ENCODE measurements around the gene PLAC1.

Gene PLAC1

GRCh38 chrX:134670134-134670924 lies 12.1 kb upstream of the PLAC1 start:
- DNase-seq (ENCODE audit: low spot score) = no peak

DNA sequence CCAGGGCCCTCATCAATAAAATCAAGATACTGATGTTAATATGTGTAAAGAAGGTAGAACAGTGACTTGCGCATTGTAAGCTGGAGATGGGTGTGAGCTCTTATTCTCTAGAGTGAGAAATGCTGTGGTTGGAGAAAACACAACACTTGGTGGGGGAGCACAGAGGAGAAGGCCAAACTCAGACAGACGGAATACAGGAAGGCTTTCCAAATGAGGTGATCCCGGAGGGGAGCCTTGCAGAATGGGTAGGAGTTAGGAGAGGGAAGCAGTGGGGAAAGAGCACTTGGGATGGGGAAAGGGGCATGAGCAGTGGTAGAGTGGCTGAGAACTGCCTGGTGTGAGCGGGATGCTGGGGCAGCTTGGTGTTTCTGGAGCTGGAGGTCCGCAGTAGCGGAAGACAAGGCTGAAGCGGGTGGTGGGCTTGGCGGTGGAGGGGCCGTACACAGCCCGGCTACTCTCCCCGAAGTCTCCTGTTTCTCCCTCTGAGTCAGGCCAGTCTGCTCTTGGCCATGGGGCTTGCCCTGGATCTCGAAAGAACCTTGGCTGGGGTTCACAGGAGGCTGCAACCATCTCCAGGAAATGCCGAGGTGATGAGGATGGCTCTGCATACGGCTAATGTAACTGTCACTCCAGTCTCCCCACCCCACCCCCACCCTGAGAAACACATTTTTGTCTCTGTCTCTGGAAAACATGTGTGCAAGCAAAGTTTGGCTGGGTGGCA lies 11.3 kb upstream of the PLAC1 start:
- no peak for DNase-seq (ENCODE audit: low spot score)

DNA sequence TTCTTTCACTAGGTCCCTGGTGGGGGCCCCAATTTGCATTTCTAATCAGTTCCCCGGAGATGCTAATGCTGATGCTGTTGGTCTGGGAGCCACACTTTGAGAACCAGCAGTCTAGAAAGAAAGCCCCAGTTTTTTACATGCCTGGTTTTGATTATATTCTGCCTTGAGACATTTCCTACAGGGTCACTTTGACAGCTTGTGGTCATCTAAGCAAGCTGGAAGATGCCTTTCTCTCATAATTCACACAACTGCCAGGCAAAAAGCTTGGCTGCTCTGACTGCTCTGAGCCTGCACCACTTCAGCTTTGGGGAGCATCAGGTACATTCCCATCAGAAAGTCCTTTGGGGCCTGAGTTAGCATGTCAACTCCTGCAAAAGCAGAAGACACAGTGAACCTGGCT lies 5.9 kb upstream of the PLAC1 start:
- no peak for DNase-seq (ENCODE audit: low spot score)

DNA sequence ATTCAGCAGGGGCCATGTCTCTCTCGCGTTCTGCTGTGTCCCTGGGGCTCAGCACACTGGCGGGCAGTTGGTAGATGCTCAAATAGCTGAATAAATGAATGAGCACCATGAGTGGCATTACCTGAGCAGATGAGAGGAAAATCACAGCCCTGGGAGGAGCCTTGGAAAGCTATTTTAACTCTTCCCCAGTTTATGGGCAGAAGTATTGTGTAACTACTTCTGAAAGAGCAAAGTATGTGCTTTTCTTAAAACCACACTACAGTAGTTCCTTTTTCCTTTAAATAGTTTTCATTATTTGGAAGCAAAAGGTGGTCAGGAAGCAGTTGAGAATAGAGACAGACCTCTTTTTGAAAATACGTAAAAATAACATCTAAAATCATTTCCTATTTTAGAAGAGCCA lies 3.0 kb upstream of the PLAC1 start:
- DNase-seq (ENCODE audit: low spot score) = no peak

- DNase-seq (ENCODE audit: low spot score) = no peak
Measured at GRCh38 chrX:134660627-134661026, 2.4 kb upstream of the PLAC1 start.

DNA sequence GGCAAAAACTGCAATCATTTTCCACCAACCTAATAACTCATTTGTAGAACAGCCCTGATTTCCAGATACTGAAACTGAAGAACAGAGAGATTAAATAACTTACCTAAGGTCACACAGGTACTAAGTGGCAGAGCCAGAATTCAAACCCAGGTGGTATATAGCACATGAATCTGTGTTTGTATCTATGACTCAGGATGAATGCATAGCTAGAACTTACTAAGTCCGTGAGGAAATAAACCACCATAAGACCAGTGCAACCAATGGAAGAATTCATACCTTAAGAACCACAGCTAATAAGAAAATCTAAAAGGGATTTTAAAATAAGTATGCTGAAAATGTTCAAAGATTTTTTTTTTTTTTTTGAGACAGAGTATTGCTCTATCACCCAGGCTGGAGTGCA lies 1.5 kb upstream of the PLAC1 start:
- DNase-seq (ENCODE audit: low spot score) = no peak

DNA sequence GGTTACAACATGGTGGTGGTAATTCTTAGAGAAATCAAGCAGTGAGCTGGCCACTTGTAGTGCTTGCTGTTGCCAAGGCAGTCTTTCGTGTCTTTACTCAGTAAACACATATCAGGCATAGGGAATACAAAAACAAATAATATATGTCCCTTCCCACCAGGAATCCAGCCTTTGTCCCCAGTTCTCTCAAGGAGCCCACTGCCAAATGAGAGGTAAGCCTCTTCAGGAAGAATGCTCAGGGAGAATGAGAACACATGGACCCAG lies 421 bp upstream of the PLAC1 start:
- DNase-seq (ENCODE audit: low spot score) = no peak

DNA sequence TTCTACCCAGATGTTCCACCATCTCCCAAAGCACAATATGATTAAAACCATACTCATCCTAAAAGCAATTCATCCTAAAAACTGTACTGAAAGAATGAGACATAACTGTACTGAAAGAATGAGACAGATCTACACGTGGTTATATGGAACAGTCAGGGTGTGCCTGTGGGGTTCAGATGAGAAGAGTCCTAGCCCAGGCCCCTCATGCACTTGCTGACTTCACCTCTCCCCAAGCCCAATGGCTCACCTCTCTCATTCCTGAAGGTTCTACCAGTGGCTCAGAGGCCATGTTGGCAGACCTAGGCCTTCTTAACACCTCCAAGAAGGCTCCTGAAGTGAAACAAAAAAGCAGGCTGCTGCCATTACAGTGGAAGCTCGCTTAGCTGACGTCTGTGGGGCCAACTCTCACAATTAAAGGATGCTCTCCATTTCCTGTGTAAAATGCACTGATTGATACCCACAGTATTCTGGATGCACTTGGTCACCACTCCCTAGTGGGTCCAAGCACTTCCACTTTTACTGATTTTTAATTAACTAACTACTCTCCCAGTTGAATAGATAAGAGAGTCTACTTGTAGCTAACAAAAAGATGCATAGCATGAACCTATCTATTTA lies 3.8 kb downstream of the PLAC1 start:
- no peak for DNase-seq (ENCODE audit: low spot score)

- no peak for DNase-seq (ENCODE audit: low spot score)
Measured at GRCh38 chrX:134653835-134654234, 4.4 kb downstream of the PLAC1 start.

- no peak for DNase-seq (ENCODE audit: low spot score)
Measured at GRCh38 chrX:134650701-134651100, 7.6 kb downstream of the PLAC1 start.

DNA sequence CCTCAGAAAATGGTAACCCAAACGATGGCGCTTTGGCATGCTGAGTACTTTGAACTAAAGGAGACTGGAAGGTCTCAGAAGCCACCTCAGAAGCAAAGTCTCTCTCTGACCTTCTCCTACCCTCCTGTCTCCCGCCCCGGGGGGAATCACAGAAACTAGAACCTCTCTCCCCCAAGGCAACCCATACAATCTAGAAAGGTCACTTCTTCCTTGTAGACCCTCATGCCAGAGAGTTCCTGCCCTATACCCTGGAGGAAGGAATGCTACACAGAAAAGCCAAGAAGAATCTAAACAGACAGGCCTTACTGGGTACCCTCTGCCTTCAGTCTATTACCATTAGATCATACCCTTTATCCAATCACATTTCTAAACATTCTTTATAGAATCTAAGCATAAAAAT lies 8.5 kb downstream of the PLAC1 start:
- no peak for DNase-seq (ENCODE audit: low spot score)

DNA sequence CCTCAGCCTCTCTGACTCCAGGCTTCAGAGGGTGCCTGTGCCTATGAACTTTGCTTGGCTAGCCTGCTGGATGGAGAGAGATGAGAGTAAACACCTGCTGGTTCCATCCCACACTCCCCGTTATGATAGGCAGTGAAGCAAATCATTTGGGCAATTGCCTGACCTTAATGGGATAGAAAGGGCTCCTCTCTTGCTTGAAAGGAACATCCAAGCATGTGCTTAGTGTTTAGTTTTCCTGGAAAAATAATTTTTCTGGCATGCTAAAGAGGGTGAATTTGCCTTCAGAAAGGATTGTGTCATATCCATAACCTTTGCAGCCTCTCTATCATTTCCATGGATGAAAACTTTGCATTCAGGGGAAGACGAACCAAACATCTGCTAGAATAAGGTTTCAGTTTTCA lies 10.8 kb downstream of the PLAC1 start:
- no peak for DNase-seq (ENCODE audit: low spot score)

DNA sequence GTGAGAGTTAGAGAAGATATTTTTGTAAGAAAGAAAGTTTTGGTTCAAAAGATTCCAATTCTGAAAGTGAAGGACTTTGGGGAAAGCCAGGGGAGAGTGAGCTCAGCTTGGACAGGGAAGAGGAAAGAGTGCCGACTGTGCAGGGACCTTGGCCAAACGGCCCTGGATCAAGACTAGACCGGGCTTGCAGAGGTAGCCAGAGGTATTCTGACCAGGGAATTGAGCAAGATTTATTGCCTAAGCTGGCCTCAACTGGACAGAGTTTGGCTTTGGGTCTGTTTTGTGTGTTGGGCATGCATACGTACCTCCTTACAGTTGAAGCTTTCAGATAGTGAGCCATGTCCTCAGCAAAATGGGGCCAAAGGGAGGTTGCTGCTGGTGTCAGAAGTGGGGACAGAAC lies 11.6 kb downstream of the PLAC1 start:
- DNase-seq (ENCODE audit: low spot score) = no peak

GRCh38 chrX:134645936-134646543 lies 12.2 kb downstream of the PLAC1 start:
- no peak for DNase-seq (ENCODE audit: low spot score)

DNA sequence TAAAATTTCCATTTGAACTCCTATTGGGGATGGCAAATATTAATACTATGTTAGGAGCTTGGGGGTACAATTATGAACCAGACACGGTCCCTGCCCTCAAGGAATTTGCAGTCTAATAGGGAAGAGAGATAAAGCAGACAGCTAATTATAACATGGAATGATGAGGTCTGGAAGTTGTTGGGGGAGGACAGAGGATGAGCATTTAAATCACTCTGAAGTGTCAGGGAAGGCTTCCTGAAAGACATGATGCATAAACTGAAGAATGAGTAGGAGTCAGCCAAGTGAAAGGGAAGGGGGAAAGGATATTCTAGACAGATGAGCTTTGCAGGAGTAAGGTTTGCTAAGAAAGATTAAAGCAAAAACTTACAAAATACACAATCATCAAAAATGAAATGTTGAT lies 15.9 kb downstream of the PLAC1 start:
- no peak for DNase-seq (ENCODE audit: low spot score)

DNA sequence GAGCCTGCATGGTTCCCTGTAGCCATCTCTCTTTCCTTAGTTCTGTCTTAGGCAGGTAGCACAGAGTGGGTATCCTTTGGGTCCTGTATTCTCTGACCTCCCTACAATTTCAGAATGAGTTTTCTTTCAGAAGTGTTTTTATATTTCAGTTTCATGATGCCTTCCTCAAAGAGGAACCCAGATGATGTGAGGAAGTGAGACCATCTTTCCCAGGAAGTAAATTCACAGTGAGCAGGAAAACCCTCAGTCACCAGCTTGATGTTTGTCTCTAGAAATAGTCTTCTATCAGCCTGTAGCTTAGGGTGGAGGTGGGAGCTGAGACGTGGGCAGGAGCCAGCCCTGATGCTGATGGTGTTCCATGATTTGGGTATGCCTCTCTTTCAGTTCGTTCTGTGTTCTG lies 16.9 kb downstream of the PLAC1 start:
- no peak for DNase-seq (ENCODE audit: low spot score)

- DNase-seq (ENCODE audit: low spot score) = no peak
Measured at GRCh38 chrX:134640914-134641313, 17.4 kb downstream of the PLAC1 start.

- DNase-seq (ENCODE audit: low spot score) = no peak
Measured at GRCh38 chrX:134636851-134637250, 21.4 kb downstream of the PLAC1 start.

- no peak for DNase-seq (ENCODE audit: low spot score)
Measured at GRCh38 chrX:134634691-134635090, 23.6 kb downstream of the PLAC1 start.

- DNase-seq (ENCODE audit: low spot score) = no peak
Measured at GRCh38 chrX:134633832-134634231, 24.4 kb downstream of the PLAC1 start.

DNA sequence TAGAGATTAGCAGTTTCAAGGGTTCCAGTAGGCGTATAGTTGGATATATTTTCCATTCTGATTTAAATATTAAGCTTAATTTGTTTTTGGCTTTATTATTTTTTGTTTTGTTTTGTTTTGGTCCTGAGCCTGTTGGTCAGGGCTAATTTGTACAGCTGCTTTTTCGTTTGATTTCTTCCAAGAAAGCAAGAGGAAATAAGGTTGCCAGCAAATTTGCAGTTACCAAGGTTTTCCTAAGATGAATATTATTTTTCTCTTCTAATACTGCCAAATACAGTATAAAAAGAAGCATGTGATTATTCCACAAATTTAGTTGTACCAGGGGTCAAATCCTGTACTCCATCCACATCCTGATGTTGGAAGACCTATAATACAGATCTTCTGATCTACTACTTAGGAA lies 24.9 kb downstream of the PLAC1 start:
- DNase-seq (ENCODE audit: low spot score) = no peak

DNA sequence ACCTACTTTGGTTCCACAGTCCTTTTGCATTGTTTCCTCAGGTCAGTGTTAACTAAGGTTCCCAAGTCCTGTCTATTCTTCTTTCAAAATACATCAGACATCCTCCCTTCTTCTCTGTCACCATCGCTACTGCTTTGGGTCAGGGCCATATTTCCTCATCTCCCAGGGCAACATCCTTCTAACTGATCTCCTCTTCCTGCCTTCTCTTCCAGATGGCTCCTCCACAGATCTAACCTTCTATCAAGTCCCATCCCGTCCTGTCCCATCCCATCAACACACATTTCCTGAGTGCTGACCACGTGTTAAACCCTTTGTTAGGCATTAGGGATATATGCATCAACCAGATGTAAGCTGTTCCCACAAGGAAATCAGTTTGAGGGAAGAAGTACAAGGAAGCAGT lies 25.9 kb downstream of the PLAC1 start:
- no peak for DNase-seq (ENCODE audit: low spot score)
